ENCODE results near the gene PRKCE. TPM values are rescaled to one million over a fixed set of nuclear protein-coding genes. Genes with fewer than 3 reads are reported as not detected.

PRKCE gene
- total and polyA plus RNA-seq, 2 of the 8 experiments (the other 6 are each of a cell fraction or from before 2014, with no cell fraction given), result 0.54 to 2.1 TPM

DNA sequence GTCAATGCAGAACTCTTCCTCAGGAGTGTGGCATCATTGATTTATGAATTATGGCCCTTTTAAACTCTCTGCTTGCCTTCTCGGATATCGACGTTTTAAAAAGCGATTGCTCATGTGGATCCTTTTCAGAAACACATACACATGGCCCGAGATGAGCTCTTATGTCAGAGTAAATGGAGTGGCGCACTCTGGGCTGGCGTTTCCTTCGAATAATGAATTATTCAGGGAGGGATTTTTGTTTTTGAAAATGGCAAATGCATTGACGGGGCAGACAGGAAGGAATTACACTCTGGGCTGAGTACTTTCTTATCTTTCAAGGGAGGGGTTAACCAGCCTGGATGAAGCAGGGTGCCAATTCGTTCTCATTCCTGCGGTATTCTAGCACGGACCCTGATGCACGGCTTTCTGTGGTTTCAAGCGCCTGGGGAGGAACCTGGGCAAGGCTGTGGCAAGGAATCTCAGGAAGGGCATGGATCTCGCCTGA lies 142.7 kb downstream of the PRKCE start:
- H3K4me3 ChIP-seq (ENCODE audit: extremely low read depth in 1 of 4, insufficient read depth in 2 of 4, low read depth in 3 of 4, low read length in 4 of 4), result no peak overlapping the region
- no peak overlapping the region for H2BK5ac ChIP-seq (ENCODE audit: low read depth, low read length)
- no peak overlapping the region for H4K91ac ChIP-seq (replicated peaks; ENCODE audit: insufficient read length, low read length)
- H3K79me1 ChIP-seq (ENCODE audit: low read depth, low read length), result no peaks in the 10 kb centered on the region
- no peak overlapping the region for H2BK120ac ChIP-seq (replicated peaks; ENCODE audit: low read depth, low read length)
- no peak overlapping the region for H4K8ac ChIP-seq (ENCODE audit: extremely low read depth, insufficient read depth, low read length)
- H3K14ac ChIP-seq (ENCODE audit: insufficient read length), result no peak overlapping the region
- DNase-seq (ENCODE audit: low read depth in 1 of 2, low spot score in 2 of 2) (no peak), FAIRE-seq (no peak)
- no peaks in the 10 kb centered on the region for H3K23me2 ChIP-seq (ENCODE audit: low read depth, low read length)
- no peak overlapping the region for H2AK5ac ChIP-seq (ENCODE audit: low read depth, low read length)
- H4K20me1 ChIP-seq (replicated peaks in 1 of 2; ENCODE audit: control insufficient read depth in 1 of 2, insufficient read depth in 2 of 2, low read length in 2 of 2), result no peaks in the 10 kb centered on the region
- H3K4me2 ChIP-seq (ENCODE audit: insufficient read depth in 1 of 2, low read depth in 2 of 2, low read length in 2 of 2), result no peak overlapping the region
- no peaks in the 10 kb centered on the region for H3K27me3 ChIP-seq (replicated peaks in 1 of 4; ENCODE audit: control insufficient read depth in 3 of 4, extremely low read depth in 1 of 4, insufficient read depth in 3 of 4, low read length in 3 of 4)
- no peak overlapping the region for H3K18ac ChIP-seq (ENCODE audit: extremely low read depth, low read length)
- no peak overlapping the region for H2BK12ac ChIP-seq (ENCODE audit: low read depth, low read length)
- TF ChIP-seq EZH2 (IDR thresholded peaks at IDR 0.05; ENCODE audit: low read depth, low read length, severe bottlenecking) (no peak), ZNF274 (IDR thresholded peaks at IDR 0.05; ENCODE audit: borderline replicate concordance, extremely low read depth, low read length) (no peak), KDM4A (IDR thresholded peaks at IDR 0.05; ENCODE audit: low read depth, low read length, severe bottlenecking) (no peak), FOSL1 (IDR thresholded peaks at IDR 0.05; ENCODE audit: insufficient read depth, low read depth, low read length) (no peak), CREB1 (IDR thresholded peaks at IDR 0.05) (no peak), SIN3A (conservative IDR thresholded peaks at IDR 0.05 in 1 of 2, IDR thresholded peaks at IDR 0.05 in 1 of 2; ENCODE audit: low read depth in 1 of 2, low read length in 2 of 2) (no peak), SP1 (IDR thresholded peaks at IDR 0.05; ENCODE audit: low read depth, low read length) (no peak), POLR2A (IDR thresholded peaks at IDR 0.05; ENCODE audit: control extremely low read depth in 1 of 2, low read depth in 2 of 2, low read length in 2 of 2) (no peak), JUN (IDR thresholded peaks at IDR 0.05; ENCODE audit: low read depth, low read length) (no peak), SIRT6 (IDR thresholded peaks at IDR 0.05; ENCODE audit: low read length) (no peak)
- TF ChIP-seq, protein P1, sequence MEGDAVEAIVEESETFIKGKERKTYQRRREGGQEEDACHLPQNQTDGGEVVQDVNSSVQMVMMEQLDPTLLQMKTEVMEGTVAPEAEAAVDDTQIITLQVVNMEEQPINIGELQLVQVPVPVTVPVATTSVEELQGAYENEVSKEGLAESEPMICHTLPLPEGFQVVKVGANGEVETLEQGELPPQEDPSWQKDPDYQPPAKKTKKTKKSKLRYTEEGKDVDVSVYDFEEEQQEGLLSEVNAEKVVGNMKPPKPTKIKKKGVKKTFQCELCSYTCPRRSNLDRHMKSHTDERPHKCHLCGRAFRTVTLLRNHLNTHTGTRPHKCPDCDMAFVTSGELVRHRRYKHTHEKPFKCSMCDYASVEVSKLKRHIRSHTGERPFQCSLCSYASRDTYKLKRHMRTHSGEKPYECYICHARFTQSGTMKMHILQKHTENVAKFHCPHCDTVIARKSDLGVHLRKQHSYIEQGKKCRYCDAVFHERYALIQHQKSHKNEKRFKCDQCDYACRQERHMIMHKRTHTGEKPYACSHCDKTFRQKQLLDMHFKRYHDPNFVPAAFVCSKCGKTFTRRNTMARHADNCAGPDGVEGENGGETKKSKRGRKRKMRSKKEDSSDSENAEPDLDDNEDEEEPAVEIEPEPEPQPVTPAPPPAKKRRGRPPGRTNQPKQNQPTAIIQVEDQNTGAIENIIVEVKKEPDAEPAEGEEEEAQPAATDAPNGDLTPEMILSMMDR (IDR thresholded peaks at IDR 0.05; ENCODE audit: control extremely low read depth in 1 of 3, insufficient read depth in 1 of 3, low read depth in 1 of 3, low read length in 3 of 3), result no peak
- H2BK20ac ChIP-seq (ENCODE audit: low read length), result no peak overlapping the region
- H3K23ac ChIP-seq (ENCODE audit: insufficient read length), result no peak overlapping the region
- no peak overlapping the region for H4K5ac ChIP-seq (ENCODE audit: insufficient read length, low read depth, low read length)
- no peaks in the 10 kb centered on the region for H3K79me2 ChIP-seq (ENCODE audit: control insufficient read depth in 1 of 2, insufficient read depth in 2 of 2, low read length in 2 of 2)
- no peak overlapping the region for H2AFZ ChIP-seq (ENCODE audit: low read length)
- ChIA-PET CTCF (ENCODE audit: partially characterized antibody) (interaction anchor here (0.9 to 12.5 kb wide), 3 partner anchors 15 to 65 kb away, joined by 3 to 136 read pairs (median 3); no protein-coding TSS in a partner anchor), POLR2A (ENCODE audit: partially characterized antibody) (no interaction called here)
- no peak overlapping the region for H3K27ac ChIP-seq (ENCODE audit: low read depth, low read length)
- WGBS, 2 experiments (ENCODE audit: extremely low coverage in 1 of 2, insufficient coverage in 1 of 2, insufficient read length in 1 of 2, insufficient replicate concordance in 2 of 2, low coverage in 1 of 2, low lambda C conversion rate in 2 of 2, missing lambda C conversion rate in 1 of 2), result 88% methylated on average over 15 of the region's 15 CpGs; no CpG with 5 or more reads in 1 of the 2 experiments
- no peaks in the 10 kb centered on the region for H3K9me3 ChIP-seq (ENCODE audit: insufficient read depth in 2 of 2, low read depth in 1 of 2, low read length in 1 of 2)
- no peak overlapping the region for H3K4ac ChIP-seq (replicated peaks; ENCODE audit: insufficient read length, low read depth, low read length)
- no peaks in the 10 kb centered on the region for H3K36me3 ChIP-seq (ENCODE audit: control insufficient read depth in 2 of 4, insufficient read depth in 4 of 4, low read length in 3 of 4)
- no peak overlapping the region for H2BK15ac ChIP-seq (ENCODE audit: low read length)
- H3K4me1 ChIP-seq (replicated peaks in 1 of 4; ENCODE audit: control insufficient read depth in 3 of 4, insufficient read depth in 4 of 4, low read length in 3 of 4), result peaks cover 0 to 1% (median 0%) of the 10 kb centered on the region in 4 experiments; a peak in 1 of 7 replicates
- H3K56ac ChIP-seq (replicated peaks; ENCODE audit: insufficient read length, low read depth, low read length), result no peak overlapping the region
- H3K9ac ChIP-seq (replicated peaks in 1 of 4; ENCODE audit: extremely low read depth in 1 of 4, low read depth in 3 of 4, low read length in 3 of 4), result no peak overlapping the region
